ENCODE measurements around the gene METAP1.
"Not testable (repeated sequence)": the region's sequence is repeated elsewhere in the genome, so short reads cannot be mapped to it uniquely, and the experiment has no call there.

The METAP1 gene

DNA sequence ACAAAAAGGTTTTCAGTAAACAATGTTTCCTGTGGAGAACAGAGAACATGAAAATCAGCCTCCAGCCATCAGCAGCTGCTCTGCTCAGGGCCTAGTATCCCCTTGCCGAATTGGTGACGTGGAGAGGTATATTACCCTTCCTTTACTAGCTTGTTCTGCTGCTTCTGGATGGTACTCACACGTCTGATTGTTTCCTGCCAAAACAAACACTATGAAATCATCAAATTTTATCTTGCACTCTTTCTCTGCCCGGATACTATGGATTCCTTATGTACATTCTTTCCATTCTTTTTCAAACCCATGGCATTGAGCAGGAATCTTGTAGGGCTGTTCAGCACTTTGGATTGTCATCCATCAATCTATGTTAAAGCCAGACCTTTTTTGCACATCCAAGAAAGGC, 18.8 kb upstream of the METAP1 start:
- DNase-seq (ENCODE audit: extremely low read depth, low read depth): no peak
- H3K4me3 ChIP-seq (replicated peaks; ENCODE audit: low read depth, low read length): no peak overlapping the region
- TF ChIP-seq, protein P1, sequence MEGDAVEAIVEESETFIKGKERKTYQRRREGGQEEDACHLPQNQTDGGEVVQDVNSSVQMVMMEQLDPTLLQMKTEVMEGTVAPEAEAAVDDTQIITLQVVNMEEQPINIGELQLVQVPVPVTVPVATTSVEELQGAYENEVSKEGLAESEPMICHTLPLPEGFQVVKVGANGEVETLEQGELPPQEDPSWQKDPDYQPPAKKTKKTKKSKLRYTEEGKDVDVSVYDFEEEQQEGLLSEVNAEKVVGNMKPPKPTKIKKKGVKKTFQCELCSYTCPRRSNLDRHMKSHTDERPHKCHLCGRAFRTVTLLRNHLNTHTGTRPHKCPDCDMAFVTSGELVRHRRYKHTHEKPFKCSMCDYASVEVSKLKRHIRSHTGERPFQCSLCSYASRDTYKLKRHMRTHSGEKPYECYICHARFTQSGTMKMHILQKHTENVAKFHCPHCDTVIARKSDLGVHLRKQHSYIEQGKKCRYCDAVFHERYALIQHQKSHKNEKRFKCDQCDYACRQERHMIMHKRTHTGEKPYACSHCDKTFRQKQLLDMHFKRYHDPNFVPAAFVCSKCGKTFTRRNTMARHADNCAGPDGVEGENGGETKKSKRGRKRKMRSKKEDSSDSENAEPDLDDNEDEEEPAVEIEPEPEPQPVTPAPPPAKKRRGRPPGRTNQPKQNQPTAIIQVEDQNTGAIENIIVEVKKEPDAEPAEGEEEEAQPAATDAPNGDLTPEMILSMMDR (IDR thresholded peaks at IDR 0.05; ENCODE audit: low read depth, low read length, missing control alignments): no peak

DNA sequence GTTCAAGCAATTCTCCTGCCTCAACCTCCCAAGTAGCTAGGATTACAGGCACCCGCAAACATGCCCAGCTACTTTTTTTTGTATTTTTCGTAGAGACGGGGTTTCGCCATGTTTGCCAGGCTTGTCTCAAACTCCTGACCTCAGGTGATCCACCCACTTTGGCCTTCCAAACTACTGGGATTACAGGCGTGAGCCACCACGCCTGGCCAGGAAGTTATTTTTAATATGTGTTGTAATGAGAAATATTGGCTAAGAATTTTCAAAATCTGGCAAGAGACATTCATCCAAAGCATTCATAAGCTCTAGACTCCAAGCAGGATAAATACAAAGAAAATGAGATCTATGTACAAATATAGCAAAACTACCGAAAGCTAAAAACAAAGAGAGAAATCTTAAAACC, 18.0 kb upstream of the METAP1 start:
- H3K4me3 ChIP-seq (replicated peaks; ENCODE audit: low read depth, low read length): no peak overlapping the region
- no peak for DNase-seq (ENCODE audit: extremely low read depth, low read depth)
- TF ChIP-seq, protein P1 (IDR thresholded peaks at IDR 0.05; ENCODE audit: low read depth, low read length, missing control alignments): no peak

DNA sequence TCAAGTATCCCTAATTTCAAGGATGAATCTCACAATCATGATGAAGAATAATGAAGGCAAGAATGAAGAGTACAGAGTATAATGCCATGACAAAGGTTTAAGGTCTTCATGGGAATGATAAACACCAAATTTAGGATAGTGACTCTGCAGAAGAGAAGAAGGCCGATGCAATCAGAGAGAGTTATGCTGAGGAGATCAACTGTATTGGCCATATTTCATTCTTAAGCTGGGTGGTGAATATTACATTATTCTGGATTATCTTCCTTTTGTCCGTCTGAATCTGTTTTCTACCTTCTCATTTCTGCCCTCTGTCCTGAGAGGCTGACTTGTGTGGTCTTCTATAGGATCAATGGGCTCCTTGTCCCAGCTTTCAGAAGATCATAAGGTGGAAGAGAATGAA, 7.8 kb upstream of the METAP1 start:
- DNase-seq (ENCODE audit: extremely low read depth, low read depth): no peak
- no peak overlapping the region for H3K4me3 ChIP-seq (replicated peaks; ENCODE audit: low read depth, low read length)
- TF ChIP-seq, protein P1 (IDR thresholded peaks at IDR 0.05; ENCODE audit: low read depth, low read length, missing control alignments): no peak

DNA sequence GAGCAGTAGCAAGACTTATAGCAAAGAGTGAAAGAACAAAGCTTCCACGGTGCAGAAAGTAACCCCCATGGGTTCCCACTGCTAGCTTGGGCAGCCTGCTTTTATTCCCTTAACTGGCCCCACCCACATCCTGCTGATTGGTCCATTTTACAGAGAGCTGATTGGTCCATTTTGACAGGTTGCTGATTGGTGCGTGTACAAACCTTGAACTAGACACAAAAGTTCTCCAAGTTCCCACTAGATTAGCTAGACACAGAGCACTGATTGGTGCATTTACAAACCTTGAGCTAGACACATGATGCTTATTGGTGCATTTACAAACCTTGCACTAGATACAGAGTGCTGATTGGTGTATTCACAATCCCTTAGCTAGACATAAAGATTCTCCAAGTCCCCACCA, 2.7 kb upstream of the METAP1 start:
- not testable (repeated sequence) for DNase-seq (ENCODE audit: extremely low read depth, low read depth); H3K4me3 ChIP-seq (replicated peaks; ENCODE audit: low read depth, low read length)

DNA sequence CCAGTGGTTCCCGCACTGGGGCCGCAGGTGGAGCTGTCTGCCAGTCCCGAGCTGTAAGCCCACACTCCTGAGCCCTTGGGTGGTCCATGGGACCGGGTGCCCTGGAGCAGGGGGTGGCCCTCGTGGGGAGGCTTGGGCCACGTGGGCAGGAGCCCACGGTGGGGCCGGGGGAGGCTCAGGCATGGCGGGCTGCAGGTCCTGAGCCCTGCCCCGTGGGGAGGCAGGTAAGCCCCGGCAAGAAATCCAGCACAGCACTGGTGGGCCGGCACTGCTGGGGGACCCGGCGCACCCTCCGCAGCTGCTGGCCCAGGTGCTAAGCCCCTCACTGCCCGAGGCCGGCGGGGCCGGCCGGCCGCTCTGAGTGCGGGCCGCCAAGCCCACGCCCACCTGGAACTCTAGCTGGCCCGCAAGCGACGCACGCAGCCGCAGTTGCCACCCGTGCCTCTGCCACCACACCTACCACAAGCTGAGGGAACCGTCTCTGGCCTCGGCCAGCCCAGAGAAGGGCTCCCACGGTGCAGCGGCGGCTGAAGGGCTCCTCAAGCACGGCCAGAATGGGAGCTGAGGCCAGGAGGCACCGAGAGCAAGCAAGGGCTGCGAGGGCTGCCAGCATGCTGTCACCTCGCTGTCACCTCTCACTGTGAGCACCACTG, 2.0 kb upstream of the METAP1 start:
- no peak for DNase-seq (ENCODE audit: extremely low read depth, low read depth)
- no peak overlapping the region for H3K4me3 ChIP-seq (replicated peaks; ENCODE audit: low read depth, low read length)
- TF ChIP-seq, protein P1 (IDR thresholded peaks at IDR 0.05; ENCODE audit: low read depth, low read length, missing control alignments): no peak

DNA sequence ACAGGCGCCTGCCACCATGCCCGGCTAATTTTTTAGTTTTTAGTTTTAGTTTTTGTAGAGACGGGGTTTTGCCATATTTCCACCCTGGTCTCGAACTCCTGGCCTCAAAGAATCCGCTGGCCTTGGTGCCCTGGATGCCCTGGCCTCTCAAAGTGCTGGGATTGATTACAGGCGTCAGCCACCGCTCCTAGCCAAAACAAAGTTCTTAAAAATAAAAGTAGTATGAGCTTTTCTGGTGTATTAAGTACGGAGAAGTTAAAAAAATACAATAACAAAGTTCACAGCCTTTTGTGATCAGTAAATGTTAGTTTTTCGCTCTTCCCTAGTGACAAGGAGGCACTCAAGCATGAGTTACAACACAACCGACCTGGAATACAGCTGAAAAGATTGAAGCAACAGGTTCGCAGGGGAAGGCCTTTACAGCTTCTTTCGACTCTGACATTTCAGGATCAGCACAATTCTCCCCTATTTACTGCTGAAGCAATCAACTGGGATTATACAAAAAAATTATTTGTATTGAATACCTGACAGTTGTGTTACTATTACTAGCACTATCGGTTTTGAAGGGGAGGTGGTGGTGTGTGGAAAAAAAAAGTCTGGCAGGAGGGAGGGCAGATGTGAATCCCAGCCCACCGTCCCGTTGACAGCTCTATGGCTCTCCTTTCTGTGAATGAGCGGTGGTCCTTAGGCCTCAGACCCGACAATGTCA, 893 bp upstream of the METAP1 start:
- no peak for DNase-seq (ENCODE audit: extremely low read depth, low read depth)
- TF ChIP-seq, protein P1 (IDR thresholded peaks at IDR 0.05; ENCODE audit: low read depth, low read length, missing control alignments): no peak
- H3K4me3 ChIP-seq (replicated peaks; ENCODE audit: low read depth, low read length): peak overlapping the region; percentile 40

DNA sequence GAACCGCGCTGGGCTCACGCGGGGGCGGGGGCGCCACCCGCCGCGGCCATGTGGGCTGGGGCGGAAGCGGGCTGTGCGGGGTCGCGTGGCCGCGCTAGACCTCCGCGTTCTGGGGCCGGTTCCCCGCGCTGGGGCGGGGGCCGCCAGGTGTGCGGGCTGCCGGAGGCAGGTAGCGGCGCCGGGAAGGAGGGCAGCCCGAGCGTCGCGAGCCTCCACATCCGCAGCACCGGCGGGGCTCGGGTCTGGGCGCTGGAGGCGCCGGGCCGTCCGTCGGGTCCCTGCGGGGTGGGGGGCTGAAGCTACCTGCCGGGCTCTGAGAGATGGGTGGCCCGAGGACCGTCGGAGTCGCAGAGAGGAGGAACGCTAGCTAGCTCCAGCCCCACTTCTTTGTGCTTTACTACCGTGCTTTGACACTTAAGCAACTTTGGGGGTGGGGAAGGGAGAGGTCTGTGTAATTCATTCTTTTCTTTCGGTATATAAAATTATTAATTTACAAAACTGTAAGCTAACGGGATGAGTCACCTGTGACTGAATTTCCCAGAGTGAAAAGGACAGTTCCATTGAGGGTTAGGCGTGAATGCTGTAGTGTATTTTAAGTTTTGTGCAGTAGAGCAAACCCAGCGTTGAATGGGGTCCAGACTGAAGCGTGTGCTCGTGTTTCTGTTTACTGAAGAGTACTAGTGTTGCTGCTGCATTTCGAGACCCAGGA, 689 bp downstream of the METAP1 start:
- peak; percentile 3 for DNase-seq (ENCODE audit: extremely low read depth, low read depth)
- TF ChIP-seq, protein P1 (IDR thresholded peaks at IDR 0.05; ENCODE audit: low read depth, low read length, missing control alignments): no peak
- H3K4me3 ChIP-seq (replicated peaks; ENCODE audit: low read depth, low read length): peak overlapping the region; percentile 86
